Brain pericyte (primary cell): ENCODE measurements around the gene PTPRD.

Source experiments
- DNase-seq: peaks from one replicate; pipeline ENCODE4 v3.0.0-alpha.2; 2012; ENCODE audit warnings: low read depth, low spot score

Gene PTPRD

DNA sequence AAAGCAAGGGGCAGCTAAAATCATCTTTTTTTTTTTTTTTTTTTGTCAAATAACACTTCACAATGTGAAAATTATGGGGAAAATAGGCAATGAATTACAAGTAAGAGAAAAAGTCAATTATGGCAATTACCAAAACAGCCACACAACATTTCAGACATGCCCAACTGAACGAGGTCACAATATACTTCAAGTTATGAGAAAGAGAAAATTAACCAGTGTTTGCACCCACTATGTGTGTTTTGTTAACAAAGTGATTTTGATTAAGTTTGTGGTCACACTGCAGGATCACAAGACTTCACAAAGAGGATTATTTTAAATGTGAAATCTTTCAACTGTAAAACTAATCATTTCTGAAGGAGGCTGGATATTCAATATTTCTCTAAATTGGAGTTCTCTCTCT lies 1780.4 kb downstream of the PTPRD start:
- DNase-seq: no peak

DNA sequence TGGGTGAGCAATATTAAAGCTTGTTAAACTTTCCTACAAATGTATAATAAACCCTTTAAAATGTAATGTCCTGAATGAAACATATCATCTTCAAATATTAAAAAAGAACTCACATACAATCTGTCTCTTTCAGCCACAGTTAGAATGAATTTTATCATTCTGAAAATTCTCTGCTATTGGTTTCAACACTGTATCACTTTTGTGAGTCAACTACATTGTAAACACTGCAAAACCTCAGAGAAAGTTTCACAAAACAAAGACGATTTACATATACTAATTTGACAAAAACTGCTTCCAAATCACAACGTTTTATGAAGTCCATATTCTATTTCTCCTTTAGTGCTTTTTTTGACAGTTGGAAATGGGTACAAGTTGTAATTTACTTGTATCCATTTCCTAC lies 1781.2 kb downstream of the PTPRD start:
- no peak for DNase-seq

DNA sequence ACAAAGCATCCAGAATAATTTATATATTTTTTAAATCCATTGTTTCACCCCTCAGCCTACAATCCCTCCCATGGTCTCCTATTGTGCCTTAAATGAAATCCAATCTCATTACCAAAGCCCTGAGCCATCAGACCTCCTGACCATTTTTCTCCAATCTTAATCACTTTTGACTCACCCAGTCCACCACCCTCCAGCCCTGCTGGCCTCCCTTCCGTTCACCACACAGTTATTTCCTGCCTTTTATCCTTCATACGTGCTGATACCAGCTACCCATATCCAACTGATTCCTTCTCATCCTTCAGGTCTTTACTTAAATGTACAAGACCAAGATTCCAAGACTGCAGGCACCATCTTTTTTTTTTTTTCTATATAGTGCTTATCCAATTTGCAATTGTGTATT lies 1786.5 kb downstream of the PTPRD start:
- DNase-seq: no peak

GRCh38 chr9:8825585-8826147 lies 1787.1 kb downstream of the PTPRD start:
- DNase-seq: no peak

DNA sequence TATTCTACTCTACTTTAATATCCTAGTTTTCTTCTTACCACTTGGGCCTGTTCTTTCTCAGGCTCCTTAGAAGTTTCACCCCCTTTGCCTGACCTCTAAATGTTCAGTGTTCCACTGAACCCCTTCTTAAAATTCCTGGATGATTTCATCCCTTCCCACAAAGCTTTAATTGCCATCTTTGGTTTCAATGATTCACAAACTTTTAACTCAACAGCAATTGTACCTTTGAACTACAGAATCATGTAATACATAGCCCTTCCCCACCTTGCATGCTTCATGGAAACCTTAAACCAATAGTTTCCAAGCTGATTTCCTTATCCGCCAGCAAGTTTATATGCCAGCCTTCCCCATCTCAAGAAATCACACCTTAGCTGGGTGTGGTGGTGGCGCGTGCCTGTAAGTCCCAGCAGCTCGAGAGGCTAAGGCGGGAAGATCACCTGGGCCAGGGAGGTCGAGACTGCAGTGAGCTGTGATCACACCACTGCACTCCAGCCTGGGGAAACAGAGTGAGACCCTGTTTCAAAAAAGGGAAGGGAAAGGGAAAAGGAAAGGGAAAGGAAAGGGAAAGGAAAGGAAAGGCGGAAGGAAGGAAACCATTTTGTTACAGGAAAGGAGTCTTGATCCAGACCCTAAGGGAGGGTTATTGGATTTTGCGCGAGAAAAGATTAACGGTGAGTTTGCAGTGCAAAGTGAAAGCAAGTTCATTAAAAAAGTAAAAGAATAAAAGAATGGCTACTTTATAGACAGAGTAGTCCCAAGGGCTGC lies 1789.5 kb downstream of the PTPRD start:
- no peak for DNase-seq

- DNase-seq: no peak
These were observed 1790.2 kb downstream of the PTPRD start for GRCh38 chr9:8822667-8823025.

DNA sequence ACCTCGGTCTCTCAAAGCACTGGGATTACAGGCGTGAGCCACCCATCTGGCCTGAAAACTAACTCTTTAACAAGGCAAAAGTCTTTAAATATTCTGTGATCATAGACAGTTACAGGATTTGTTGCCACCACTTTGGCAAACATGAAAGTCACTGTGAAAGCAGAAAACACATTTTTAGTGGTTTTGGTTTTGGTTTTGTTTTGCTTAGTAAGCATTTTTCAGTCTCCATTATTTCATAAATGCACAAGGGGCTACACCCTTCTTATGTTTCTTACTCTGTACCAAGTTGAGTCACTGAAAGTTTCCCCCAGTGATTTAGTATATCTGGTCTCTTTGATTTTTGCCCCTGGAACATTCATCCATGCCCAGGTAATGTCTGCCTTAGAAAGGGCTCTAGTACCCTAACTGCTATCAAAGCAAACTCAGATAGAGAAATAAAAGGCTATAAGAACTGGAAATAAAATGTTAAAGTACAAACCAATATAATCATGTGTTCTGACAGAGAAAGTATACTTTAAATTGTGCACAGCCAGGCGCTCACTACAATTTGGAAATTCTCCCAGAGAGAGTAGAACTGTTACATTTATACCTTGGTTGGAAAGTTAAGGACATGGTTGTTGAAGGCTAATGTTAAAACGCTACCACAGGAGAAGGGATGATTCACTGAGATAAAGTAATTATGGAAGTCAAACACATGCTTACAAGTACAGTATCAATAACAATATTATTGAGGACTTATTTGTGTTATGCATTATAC lies 1790.7 kb downstream of the PTPRD start:
- DNase-seq: no peak

DNA sequence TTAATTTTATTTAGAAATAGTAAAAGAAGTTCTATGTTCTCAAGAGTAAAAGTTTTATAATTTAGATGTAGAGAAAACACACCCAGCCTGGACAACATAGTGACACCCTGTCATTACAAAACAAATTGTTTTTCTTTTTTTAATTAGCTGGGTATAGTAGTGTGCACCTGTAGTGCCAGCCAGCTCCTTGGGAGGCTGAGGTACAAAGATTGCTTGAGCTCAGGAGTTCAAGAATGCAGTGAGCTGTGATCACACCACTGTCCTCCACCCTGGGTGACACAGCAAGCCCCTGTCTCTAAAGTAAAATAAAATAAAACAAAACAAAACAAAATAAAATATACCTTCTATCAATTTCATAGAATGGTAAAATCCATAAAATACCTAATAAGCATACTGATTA lies 1795.5 kb downstream of the PTPRD start:
- no peak for DNase-seq

DNA sequence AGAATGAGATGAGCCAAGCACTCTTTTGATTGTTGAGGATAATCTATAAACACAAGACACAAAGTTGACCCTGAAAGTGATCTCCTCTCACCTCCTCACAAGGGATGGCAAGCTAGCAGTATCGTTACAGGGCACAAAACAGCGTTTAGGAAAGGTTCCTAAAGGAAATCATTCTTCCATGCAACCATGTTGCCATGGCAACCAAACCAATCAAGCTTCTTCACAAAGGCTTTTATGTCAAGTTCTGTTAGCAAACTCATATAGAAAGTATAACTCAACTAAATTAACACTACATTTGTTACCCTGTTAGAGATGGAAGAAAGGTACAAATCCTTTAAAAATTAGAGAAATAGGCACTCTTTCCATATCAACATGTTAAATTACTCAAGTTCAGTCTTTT lies 1796.4 kb downstream of the PTPRD start:
- DNase-seq: no peak

DNA sequence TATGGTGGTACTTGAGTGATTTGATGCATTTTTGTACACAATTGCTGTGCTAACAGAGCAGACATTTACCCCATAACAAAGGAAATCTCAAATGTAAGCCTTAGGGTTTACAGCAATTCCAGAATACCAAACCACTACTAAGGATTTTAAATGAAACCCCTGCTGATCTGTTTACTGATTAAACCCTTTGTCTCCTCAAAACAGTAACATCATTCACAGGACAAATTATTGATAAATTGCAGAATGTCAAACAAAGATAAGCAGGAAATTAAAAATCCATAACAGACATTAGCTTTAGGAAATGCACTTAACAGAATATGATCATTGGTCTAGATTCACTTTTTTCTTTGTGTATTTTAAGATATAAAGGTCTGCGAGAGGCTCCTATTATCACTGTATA lies 1796.9 kb downstream of the PTPRD start:
- DNase-seq: no peak

DNA sequence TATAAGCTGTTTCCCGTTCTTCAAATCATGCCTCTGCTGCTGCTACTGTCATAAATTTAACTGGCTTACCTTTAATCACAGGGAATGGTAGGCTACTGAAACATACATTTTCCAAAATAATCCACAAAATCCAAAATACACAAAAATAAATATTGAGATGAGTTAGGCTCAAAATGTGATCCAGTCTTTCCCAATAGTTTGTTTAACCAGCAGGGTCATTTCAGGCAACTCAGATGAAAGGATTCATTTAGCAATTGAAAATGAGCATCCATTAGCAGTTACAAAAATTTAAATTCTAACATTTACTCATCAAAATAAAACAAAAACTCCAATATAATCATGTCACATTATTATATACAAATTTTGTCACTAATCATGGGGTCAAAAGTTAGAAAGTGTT lies 1797.6 kb downstream of the PTPRD start:
- no peak for DNase-seq

DNA sequence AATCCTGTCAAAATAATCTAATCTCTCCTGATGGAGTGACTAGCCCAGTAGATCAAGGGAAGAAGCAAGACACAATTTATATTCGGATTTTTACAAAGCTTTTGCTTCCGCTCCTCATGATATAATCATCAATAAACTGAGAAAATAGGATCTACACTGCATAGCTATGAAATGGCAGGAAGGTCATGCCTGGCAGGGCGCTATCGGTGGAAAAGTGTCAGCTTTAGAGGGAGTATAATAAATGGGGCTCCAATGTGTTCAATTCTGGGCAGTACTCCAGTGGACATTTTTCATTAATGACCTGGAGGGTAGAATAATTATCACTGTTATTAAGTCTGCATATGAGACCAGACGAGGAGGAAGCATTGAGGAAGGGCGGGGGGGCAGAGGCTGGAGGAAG lies 1799.9 kb downstream of the PTPRD start:
- DNase-seq: no peak

- DNase-seq: no peak
These were observed 1803.1 kb downstream of the PTPRD start for GRCh38 chr9:8809741-8810140.

- DNase-seq: no peak
These were observed 1806.7 kb downstream of the PTPRD start for GRCh38 chr9:8806150-8806549.

GRCh38 chr9:8804613-8805012 lies 1808.2 kb downstream of the PTPRD start:
- no peak for DNase-seq

- no peak for DNase-seq
These were observed 1810.6 kb downstream of the PTPRD start for GRCh38 chr9:8802242-8802641.

GRCh38 chr9:8800196-8800595 lies 1812.6 kb downstream of the PTPRD start:
- no peak for DNase-seq

- DNase-seq: no peak
These were observed 1813.2 kb downstream of the PTPRD start for GRCh38 chr9:8799615-8800014.

DNA sequence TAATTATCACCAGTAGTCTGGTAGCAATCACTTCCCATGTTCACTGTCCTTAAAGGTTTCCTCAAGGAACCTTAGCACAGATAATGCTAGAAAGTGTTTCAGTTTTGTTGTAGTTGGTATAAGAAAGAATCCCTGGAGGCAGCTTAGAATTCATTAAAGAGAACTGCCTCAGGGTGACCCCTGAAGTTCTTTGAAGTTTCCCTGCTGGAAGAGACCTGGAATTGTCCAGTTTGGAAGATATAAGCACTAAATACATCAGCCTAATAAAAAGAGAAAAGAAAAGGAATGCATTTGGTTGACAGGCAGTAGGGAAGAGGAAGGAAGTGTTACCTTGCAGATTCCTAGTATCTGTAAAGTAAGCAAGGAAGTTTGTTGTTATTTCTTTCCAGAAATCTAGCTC lies 1813.6 kb downstream of the PTPRD start:
- no peak for DNase-seq

- DNase-seq: no peak
These were observed 1828.0 kb downstream of the PTPRD start for GRCh38 chr9:8784838-8785237.

DNA sequence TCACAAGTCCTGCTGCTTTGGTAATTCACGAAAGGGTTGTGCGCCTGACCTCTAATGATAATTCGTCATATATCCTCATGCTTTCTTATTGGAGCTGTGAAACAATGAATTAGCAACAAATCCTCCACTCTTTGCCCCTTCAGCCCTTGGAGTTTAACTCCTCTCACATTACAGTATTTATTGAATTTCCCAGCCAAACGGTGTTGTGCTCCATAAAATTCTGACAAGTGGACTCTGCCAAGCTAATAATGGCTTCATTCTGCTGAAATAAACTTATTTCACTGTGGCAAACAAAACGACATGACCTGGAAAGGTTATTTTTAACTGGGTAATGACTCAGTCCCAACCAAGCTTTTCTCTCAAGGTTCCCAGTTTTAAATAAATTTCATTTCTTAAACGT lies 1828.9 kb downstream of the PTPRD start:
- no peak for DNase-seq

DNA sequence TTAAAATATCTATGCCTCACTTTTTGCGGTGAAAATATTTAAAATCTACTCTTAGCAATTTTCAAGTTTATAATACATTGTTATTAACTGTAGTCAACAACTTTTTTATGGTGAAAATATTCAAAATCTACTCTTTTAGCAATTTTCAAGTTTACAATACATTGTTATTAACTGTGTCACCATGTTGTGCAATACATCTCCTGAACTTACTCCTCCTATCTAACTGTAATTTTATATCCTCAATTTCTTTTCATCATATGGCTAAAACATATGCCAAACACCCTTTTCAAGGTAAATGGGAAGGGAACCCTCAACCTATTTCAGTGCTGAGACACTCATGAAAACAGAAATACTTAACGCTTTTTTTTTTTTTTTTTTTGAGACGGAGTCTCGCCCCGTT lies 1830.6 kb downstream of the PTPRD start:
- DNase-seq: no peak

GRCh38 chr9:8781458-8781857 lies 1831.3 kb downstream of the PTPRD start:
- no peak for DNase-seq
